HG02981 (cell line): ENCODE measurements around the gene CEP170B.
"Not testable (repeated sequence)": the region's sequence is repeated elsewhere in the genome, so short reads cannot be mapped to it uniquely, and the experiment has no call there.

Source experiments
- ATAC-seq: cut with Tn5 transposase; IDR thresholded peaks from one replicate; pipeline ENCODE4 v1.9.1; 2021; ENCODE audit warnings: mild to moderate bottlenecking, moderate library complexity; ENCODE audit not compliant: unreplicated experiment

The CEP170B gene

DNA sequence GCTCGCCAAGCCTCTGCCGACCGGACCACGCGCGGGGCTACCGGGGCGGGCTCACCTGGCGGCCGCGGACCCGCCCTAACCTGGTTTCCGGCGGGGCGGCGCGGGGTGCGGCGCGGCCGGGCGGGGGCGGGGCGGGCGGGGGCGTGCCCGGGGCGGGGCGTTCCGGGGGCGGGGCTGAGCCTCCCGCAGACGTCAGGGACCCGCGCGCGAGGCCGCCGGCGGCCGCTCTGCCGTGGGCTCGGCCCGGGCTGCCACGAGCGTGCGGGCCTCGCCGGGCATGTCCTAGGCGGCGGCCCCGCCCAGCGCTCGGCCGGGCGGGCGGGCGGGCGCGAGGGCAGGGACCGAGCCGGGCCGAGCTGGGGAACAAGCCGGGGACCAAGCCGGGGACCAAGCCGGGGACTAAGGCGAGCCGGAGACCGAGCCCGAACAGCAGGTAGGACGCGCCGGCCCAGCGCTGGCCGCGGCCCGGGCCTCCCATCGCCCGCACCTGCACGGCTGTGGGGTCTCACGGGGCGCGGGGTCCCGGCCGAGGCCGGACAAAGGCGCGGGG is at the start of gene CEP170B:
CEP170B (plus strand) TSS at position 188 of the 550 bp plus-strand sequence. CDS start 3,183 bp downstream, outside the sequence.
- ATAC-seq = no peak

GRCh38 chr14:104816616-104816884 is 48.5 kb upstream of the CEP170B start:
- ATAC-seq = no peak

GRCh38 chr14:104817930-104818713 is 46.9 kb upstream of the CEP170B start:
- ATAC-seq = no peak

- no peak for ATAC-seq
Observed at GRCh38 chr14:104818714-104819161, 46.3 kb upstream of the CEP170B start.

- ATAC-seq = no peak
Observed at GRCh38 chr14:104819361-104819781, 45.7 kb upstream of the CEP170B start.

DNA sequence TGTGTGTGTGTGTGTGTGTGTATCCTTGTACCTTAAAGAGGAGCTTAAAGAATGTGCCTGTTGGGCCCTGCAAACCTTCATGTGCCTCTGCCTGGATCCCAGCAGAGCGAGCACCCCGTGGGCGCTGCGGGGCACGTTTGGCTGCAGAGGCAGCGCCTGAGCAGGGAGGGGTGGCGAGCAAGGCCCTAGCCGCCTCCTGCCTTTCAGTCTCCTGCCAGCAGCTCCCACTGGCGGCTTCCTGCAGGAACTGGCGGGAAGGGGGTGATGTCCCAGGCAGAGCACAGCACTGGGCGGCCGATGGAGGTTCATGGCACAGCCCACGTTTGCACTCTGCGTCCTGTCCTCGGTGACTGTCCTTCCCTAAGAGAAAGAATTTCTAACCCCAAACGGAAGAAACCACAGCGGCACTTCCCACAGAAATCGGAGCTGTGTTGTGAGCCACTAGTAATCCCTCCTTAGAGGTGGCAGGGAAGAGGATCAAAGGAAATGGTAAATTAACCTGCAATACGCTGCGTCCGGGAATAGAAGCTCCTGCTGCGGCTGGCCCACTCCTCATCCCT is 44.3 kb upstream of the CEP170B start:
- no peak for ATAC-seq

DNA sequence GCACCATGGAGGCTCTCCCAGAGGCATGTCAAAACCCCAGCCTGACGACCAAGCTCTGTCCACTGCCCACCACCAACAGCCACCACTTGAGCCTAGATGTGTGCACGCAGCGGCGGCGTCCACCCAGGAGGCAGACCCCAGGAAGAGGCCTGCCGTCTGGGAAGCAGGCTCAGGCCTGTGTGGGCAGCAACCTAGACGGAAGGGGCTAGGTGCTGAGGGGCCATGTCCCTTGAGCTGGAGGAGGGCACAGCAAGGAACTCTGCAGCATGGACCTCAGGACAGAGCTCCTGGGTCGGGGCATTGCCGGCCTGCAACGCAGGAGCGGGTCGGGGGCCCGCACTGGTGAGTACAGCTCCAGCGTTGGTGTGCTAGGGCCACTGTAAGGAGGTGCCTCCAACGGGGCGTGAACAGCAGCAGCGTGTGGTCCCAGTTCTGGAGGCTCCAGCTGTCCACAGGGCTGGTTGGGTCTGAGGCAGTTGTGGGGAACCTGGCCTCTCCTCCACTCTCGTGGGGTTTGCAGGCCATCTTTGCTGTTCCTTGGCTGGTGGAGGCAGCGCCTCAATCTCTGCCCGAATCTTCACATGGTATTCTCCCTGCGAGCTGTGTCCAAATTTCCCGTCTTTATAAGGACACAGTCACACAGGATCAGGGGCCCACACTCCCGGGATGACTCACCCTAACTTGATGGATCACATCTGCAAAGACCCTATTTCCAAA is 43.7 kb upstream of the CEP170B start:
- ATAC-seq = no peak

DNA sequence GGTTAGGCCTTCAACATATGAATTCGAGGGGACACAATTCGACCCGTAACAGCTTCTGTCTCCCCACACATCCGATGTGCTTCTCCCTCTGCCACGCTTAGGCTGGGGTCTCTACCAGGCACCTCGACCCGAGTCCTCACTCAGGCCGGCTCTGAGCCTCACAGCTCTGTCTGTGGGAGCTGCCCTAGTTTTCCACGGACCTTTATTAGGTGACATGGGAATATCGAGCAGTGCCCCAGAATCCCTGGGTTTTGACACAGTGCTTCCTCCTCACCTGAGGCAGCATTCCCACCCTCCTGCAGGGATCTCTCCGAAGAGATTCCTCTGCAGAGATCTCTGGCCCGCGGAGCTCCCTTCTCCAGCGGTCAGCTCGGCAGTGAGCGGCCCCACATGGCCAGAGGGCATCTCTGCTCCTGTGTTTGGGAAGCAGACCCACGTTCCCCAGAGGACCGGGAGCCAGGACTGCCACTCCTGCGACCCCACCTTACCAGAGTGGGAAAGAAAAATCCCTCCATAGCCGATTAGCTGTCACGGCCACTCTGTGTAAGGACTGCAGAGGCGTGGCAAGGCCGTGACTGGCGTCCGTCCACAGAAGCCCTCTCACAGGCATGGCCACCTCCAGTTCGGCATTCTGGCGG is 43.0 kb upstream of the CEP170B start:
- no peak for ATAC-seq

DNA sequence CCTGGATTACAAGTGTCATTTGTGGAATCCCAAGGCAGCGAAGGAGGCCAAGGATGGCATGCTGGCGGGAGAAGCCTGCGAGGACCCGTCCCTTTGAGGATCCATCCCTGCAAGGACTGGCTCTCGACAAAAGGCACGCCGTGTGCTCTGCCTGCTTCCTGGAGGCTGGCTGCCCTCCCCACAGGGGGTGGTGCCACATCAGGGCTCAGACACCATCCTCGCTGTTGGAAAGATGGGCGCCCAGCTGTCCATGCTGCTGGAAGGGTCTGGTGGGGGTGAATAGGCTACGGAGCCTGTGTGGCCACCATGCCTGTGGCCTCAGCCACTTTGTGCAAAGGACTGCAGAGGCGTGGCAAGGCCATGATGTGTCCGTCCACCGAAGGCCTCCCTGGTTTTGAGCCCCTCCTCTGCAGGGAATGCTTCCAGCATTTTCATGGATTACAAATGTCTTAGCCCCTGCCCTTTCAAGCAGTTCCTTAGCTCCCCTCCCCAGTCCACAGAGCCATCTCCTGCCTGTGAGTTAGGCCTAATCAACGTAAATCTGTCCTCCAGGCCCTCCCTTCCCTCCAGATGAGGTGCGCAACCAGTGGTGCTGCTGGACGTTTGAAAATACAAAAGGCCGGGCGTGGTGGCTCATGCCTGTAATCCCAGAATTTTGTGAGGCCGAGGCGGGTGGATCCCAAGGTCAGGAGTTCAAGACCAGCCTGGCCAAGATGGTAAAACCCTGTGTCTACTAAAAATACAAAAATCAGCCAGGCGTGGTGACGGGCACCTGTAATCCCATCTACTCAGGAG is 42.0 kb upstream of the CEP170B start:
- ATAC-seq = no peak

GRCh38 chr14:104824353-104824997 is 40.6 kb upstream of the CEP170B start:
- ATAC-seq = no peak

GRCh38 chr14:104826189-104826860 is 38.7 kb upstream of the CEP170B start:
- peak; percentile 75 for ATAC-seq

- no peak for ATAC-seq
Observed at GRCh38 chr14:104826861-104827176, 38.2 kb upstream of the CEP170B start.

GRCh38 chr14:104827177-104828055 is 37.7 kb upstream of the CEP170B start:
- ATAC-seq = peak; percentile 59

DNA sequence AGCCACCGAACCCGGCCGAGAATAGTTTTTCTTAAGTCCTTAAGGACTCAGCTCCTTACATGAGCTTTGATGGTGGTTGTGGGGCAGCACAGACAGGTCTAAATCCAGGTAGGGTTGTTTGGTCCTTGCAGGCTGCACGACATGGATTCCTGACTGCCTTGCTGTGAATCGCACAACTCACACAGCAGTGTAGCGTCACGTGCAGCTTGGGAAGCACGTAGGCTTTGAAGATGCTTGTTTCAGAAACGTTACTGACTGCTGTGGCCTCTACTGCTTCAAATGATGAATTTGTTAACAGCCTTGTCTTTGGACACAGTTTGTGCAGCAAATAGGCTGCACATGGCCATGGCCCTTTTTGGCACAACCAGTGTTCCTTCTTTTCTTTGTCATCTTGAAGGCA is 34.3 kb upstream of the CEP170B start:
- ATAC-seq = no peak

DNA sequence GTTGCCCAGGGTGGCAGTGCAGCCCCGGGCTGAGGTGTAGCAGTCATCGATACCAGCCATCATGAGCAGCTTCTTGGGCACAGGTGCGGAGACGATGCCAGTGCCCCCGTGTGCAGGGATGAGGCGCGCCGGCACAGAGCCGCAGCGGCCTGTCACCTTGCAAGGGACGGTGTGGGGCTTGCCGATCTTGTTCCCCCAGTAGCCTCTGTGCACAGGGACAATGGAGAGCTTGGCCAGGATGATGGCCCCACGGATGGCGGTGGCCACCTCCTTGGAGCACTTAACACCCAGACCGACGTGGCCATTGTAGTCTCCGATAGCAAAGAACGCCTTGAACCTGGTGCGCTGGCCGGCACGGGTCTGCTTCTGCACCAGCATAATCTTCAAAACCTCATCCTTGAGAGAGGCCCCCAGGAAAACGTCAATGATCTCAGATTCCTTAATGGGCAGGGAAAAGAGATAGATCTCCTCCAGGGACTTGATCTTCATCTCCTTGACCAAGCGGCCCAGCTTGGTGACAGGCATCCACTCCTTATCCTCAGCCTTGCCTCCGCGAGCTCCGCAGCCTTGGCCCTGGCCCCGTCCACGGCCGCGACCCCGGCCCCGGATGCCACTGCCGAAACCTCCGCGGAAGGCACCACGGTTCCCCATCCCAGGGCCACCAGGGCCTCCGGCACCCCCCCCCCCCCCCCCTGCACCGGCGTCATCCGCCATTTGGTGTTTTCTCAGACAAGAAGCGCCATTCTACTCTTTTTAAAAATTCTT is 28.7 kb upstream of the CEP170B start:
- not testable (repeated sequence) for ATAC-seq

DNA sequence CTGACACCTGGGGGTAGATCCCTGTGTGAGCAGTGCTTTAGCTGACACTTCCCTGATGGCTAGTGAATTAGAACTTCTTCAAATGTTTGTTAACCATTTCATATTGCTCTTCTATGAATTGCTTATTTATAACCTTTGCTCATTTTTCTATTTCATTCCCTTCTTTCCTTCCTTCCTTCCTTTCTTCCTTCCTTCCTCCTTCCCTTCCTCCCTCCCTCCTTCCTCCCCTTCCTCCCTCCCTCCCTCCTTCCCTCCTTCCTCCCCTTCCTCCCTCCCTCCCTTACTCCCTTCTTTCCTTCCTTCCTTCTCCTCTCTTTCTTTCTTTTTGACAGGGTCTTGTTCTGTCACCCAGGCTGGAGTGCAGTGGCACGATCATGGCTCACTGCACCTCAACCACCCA is 23.3 kb upstream of the CEP170B start:
- no peak for ATAC-seq

- ATAC-seq = no peak
Observed at GRCh38 chr14:104843006-104843405, 22.1 kb upstream of the CEP170B start.
